Mesothelial cell of epicardium (in vitro differentiated cells): ENCODE measurements around the gene SKOR2. TPM values are rescaled to one million over a fixed set of nuclear protein-coding genes. Genes with fewer than 3 reads are reported as not detected.

Source experiments
- total RNA-seq: library from RNA; stranded (reverse); gene quantifications from 3 replicates; pipeline ENCODE4 v1.2.1, GENCODE V29; 2021

The SKOR2 gene
- total RNA-seq, 1 donor from 2014 or later: not detected

Other genes starting within 250 kb of the SKOR2 start
- gene ELOA2, start 216.0 kb downstream of the SKOR2 start, total RNA-seq: not detected in 3 replicates
- 40.1 to 44.0 TPM (median 41.0 TPM) in 3 replicates for gene HDHD2, start 101.2 kb downstream of the SKOR2 start, total RNA-seq
- 11.0 to 12.0 TPM (median 11.7 TPM) in 3 replicates for gene IER3IP1, start 75.3 kb downstream of the SKOR2 start, total RNA-seq